ENCODE data around the gene GUCY1A2. TPM values are rescaled to one million over a fixed set of nuclear protein-coding genes. Genes with fewer than 3 reads are reported as not detected.

Gene GUCY1A2
- total RNA-seq, 6 experiments from 2014 or later = 1.1 to 4.9 (median 2.5) TPM

- no peak for TF ChIP-seq POLR2A (IDR thresholded peaks at IDR 0.05)
- TF ChIP-seq CTCF (IDR thresholded peaks at IDR 0.05) = no peak
- Histone ChIP-seq H3K4me1 (no peaks in the 10 kb centered on the region), H3K27ac (no peak overlapping the region), H3K36me3 (no peaks in the 10 kb centered on the region), H3K27me3 (no peaks in the 10 kb centered on the region), H3K4me3 (no peak overlapping the region), H3K9me3 (no peaks in the 10 kb centered on the region)
- ATAC-seq = no peak
- 74% methylated on average over 1 of the region's 1 CpG for WGBS (ENCODE audit: insufficient coverage, low coverage, low lambda C conversion rate, missing lambda C conversion rate)
- DNase-seq = no peak
- intact Hi-C loops (cut with DNase I) = no loop called here
Measured at GRCh38 chr11:107009190-107009589, 9.1 kb downstream of the GUCY1A2 start.

GRCh38 chr11:107006076-107006833 lies 12.0 kb downstream of the GUCY1A2 start:
- intact Hi-C loops (cut with DNase I) = no loop called here

GRCh38 chr11:106999196-106999595 lies 19.1 kb downstream of the GUCY1A2 start:
- no peak for TF ChIP-seq POLR2A (IDR thresholded peaks at IDR 0.05)
- no peak for TF ChIP-seq CTCF (IDR thresholded peaks at IDR 0.05)
- no peak for ATAC-seq
- intact Hi-C loops (cut with DNase I) = no loop called here
- Histone ChIP-seq H3K9me3 (no peaks in the 10 kb centered on the region), H3K4me3 (no peak overlapping the region), H3K4me1 (no peaks in the 10 kb centered on the region), H3K27ac (no peak overlapping the region), H3K36me3 (no peaks in the 10 kb centered on the region), H3K27me3 (no peaks in the 10 kb centered on the region)
- DNase-seq = no peak
- WGBS (ENCODE audit: insufficient coverage, low coverage, low lambda C conversion rate, missing lambda C conversion rate) = 95% methylated on average over 1 of the region's 1 CpG

More at GRCh38 chr11:107006076-107006833, 12.0 kb downstream of the GUCY1A2 start:
- no peaks in the 10 kb centered on the region for H3K27me3 ChIP-seq
- no peaks in the 10 kb centered on the region for H3K9me3 ChIP-seq
- TF ChIP-seq POLR2A (IDR thresholded peaks at IDR 0.05) (no peak), CTCF (IDR thresholded peaks at IDR 0.05) (no peak)
- WGBS (ENCODE audit: insufficient coverage, low coverage, low lambda C conversion rate, missing lambda C conversion rate) = 44% methylated on average over 2 of the region's 2 CpGs
- H3K36me3 ChIP-seq = no peaks in the 10 kb centered on the region
- H3K4me1 ChIP-seq = no peaks in the 10 kb centered on the region
- no peak overlapping the region for H3K27ac ChIP-seq
- ATAC-seq (no peak), DNase-seq (no peak)
- H3K4me3 ChIP-seq = no peak overlapping the region

- WGBS (ENCODE audit: insufficient coverage, low coverage, low lambda C conversion rate, missing lambda C conversion rate) = 62% methylated on average over 4 of the region's 4 CpGs
- Histone ChIP-seq H3K4me1 (no peaks in the 10 kb centered on the region), H3K9me3 (no peaks in the 10 kb centered on the region), H3K36me3 (no peaks in the 10 kb centered on the region), H3K4me3 (no peak overlapping the region), H3K27ac (no peak overlapping the region), H3K27me3 (no peaks in the 10 kb centered on the region)
- no peak for DNase-seq
- intact Hi-C loops (cut with DNase I) = no loop called here
- no peak for ATAC-seq
- no peak for TF ChIP-seq POLR2A (IDR thresholded peaks at IDR 0.05)
- no peak for TF ChIP-seq CTCF (IDR thresholded peaks at IDR 0.05)
Measured at GRCh38 chr11:106998916-106999188, 19.4 kb downstream of the GUCY1A2 start.
